NCI-H446 (cell line): ENCODE measurements around the gene CDR2.
"Not testable (repeated sequence)": the region's sequence is repeated elsewhere in the genome, so short reads cannot be mapped to it uniquely, and the experiment has no call there.

Experiments
- DNase-seq, 2 experiments: peaks; one replicate each; lab custom pipeline; 2025; lab: John Stamatoyannopoulos, UW

Gene CDR2

DNA sequence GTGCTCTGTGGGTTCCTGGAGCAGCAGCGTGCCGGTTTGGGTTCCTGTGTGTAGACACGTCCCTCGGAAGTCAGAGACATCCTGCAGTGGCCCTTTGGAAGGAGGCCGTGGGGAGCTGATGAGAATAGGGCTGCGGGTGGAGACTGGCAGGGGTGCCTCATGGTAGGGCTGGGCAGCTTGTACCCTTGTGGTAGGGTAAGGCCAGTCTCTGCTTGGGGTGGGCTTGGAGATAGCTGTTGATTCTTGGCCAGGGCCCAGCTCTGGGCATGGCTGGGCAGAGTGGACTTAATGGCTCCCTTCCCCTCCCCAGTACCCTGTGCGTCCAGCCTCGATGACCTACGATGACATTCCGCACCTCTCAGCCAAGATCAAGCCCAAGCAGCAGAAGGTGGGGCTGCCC lies 66.6 kb downstream of the CDR2 start:
- DNase-seq, result no peak

GRCh38 chr16:22306788-22307187 lies 67.6 kb downstream of the CDR2 start:
- DNase-seq, result no peak

GRCh38 chr16:22304411-22304810 lies 70.0 kb downstream of the CDR2 start:
- DNase-seq, result no peak

GRCh38 chr16:22302776-22303363 lies 71.5 kb downstream of the CDR2 start:
- no peak for DNase-seq

DNA sequence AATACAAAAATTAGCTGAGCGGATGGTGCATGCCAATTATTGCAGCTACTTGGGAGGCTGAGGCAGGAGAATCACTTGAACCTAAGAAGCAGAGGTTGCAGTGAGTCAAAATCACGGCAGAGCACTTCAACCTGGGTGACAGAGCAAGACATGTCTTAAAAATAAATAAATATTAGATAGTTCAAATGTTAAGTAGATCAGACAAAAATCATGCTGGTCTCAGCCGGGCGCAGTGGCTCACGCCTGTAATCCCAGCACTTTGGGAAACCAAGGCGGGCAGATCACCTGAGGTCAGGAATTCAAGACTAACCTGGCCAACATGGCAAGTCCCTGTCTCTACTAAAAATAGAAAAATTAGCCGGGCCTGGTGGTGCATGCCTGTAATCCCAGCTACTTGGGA lies 73.0 kb downstream of the CDR2 start:
- not testable (repeated sequence) for DNase-seq

DNA sequence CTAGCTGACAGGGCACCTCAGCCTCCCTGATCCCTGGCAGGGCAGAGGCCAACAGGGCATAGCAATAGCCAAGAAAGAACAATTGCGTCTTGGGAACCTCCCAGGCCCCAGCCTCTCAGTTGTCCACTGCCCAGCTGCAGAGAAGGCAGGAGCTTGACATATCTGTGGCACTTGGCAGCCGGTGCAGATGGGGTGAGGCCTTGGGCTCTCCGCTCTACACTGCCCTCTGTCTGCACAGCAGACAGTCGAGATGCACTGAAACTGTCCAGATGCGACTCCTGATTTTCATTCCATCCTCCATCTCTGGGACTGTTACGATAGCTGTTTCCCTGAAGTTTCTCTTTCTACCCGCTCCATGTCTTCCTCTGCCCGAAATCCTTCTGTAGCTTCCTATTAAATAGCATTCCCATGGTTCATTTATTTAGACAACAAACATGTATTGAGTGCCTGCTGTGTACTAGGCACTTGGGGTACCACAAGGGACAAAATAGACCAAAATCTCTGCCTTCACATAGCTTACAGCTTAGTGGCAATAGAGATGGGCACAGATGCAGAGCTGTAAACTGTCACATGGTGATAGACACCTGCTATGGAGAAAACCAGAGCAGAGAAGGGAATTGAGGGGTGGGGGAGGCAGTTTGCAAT lies 73.9 kb downstream of the CDR2 start:
- DNase-seq, result peak; percentile 29 to 48

DNA sequence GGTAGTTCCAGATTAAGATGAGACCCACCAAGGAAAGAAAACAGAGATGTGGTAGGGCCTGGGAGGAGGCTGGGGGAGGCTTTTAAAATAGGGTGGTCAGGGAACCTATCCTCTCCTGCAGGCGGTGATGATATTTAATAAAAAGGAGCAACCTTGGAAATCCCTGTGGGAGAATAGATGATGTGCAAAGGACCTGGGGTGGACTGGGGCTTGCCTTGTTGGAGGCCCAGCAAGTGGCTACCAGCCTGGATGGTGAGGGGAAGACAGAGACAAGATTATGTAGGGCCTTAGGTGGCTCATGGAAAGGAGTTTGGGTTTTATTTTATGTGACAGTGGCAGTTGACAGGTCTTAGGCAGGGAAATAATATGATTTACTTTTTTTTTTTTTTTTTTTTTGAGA lies 75.4 kb downstream of the CDR2 start:
- DNase-seq, result no peak

DNA sequence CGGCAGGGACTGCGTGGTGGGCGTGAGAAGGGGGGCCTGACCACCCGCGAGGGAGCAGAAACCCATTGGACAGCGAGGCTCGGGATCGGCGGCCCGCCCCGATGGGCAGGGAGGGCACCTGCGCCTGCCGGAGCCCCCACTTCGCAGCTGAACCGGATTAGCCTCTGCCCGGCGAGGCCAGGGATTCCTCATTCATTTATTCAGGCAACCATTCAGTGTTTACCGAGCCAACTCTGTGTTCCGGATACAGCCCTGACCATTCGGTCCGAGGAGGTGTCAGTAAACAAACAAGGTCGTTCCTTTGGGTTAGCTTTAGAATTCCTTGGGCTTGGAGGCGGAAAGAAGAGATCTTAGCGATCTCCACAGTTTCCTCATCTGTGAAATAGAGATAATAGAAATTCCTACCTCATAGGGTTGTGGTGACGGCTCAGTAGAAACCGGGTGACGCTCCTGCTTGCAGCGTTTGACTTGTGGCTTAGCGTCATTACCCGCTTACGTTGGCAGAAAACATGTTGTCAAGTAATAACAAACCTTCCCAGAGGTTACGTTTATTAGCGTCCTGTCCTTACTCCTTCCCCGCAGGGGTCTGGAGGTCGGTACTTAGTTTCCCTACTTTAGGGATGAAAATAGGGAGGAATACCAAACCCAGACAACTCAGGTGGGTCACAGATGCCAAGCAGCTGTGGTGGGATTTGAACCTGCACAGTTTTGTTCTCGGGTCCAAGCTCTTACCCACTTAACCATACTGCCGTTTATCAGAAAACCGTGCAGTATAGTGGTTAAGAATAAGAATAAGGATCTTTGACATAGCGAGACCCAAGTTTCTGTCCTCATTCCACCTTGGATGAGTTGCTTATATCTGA lies 76.3 kb downstream of the CDR2 start:
- peak; percentile 68 to 90 for DNase-seq

DNA sequence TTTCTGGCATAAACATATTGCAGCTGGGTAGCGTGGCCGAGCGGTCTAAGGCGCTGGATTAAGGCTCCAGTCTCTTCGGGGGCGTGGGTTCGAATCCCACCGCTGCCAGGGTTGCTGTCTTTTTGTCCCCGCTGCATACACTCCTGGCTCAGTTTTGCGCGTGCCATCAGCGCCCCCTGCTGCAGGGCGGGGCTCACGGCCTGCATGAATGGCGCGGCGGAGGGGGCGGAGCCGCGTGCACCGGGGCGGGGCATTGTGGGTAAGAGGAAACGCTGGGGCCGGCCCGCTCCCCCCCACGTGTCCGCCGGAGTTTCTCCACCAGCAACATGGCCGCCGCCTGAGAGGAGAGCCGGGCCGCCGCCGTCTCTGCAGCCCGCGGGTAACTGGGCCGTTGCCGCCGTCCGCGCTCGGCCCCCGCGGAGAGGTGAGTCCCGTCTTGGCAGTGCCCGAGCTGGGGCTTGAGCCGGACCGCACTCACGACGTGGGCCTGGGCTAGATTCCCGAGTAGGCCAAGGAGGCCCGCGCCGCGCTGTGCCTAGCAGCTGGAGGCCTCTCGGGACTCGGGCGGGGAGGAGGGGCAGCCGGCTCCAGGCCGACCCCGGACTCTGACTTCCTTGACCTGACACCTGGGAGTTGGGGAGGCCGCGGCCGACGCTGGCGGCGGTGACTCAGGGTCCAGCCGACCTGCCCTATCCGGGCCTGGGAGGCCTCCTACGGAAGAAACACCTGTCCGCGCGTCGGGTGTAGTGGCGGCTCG lies 77.1 kb downstream of the CDR2 start, which contains the start of gene POLR3E:
POLR3E (plus strand) TSS at position 296 of the 757 bp plus-strand sequence. CDS start 5,560 bp downstream, outside the sequence.
- peak; percentile 94 to 98 for DNase-seq

GRCh38 chr16:22296225-22297113 lies 78.0 kb downstream of the CDR2 start:
- DNase-seq, result peak in 1 of 2 experiments; percentile 41
